Transverse colon (tissue), 4 donors: Measurements from ENCODE around the gene RGP1.
A peak's percentile ranks its signal among the peaks of the same experiment; 100 is the strongest.

Experiments used
- POLR2AphosphoS5 ChIP-seq, 3 donors: sonication (generic); formaldehyde crosslinking; IDR thresholded peaks; one replicate each; pipeline ENCODE4 v1.6.1; 2016; ENCODE audit warnings: antibody characterized with exemption in 3 of 3
- TF ChIP-seq, protein P1 (sequence below), 5 experiments: fragments of 200-600 bp in 3 of 5; fragments of 450-650 bp in 2 of 5; sonication (generic) in 3 of 5; IDR thresholded peaks; 1 replicate in 2 of 5; 2 replicates in 3 of 5; pipeline ENCODE4 v1.5.1; 2016 to 2017; ENCODE audit warnings: antibody characterized with exemption in 5 of 5, inconsistent platforms in 3 of 5, mild to moderate bottlenecking in 2 of 5, moderate library complexity in 1 of 5

DNA sequence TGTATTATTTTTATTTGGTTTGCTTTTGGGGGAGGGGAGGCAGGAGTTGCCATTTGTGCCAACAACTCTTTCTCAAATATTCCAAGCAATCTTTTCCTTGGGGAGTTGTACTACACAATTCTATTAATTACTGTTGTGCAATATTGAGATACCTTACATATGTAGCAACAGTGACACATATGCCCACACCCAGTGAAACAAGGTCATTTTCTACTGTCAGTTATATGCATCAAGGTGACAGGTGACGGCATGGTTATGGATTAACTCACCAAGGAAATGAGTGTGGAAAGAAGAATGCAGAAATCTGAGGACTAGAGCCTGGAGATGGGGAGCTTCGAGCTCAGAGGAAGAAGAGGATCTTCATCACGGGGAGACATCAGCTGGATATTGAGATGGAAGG lies 22.9 kb downstream of the RGP1 start:
- TF ChIP-seq, protein P1, sequence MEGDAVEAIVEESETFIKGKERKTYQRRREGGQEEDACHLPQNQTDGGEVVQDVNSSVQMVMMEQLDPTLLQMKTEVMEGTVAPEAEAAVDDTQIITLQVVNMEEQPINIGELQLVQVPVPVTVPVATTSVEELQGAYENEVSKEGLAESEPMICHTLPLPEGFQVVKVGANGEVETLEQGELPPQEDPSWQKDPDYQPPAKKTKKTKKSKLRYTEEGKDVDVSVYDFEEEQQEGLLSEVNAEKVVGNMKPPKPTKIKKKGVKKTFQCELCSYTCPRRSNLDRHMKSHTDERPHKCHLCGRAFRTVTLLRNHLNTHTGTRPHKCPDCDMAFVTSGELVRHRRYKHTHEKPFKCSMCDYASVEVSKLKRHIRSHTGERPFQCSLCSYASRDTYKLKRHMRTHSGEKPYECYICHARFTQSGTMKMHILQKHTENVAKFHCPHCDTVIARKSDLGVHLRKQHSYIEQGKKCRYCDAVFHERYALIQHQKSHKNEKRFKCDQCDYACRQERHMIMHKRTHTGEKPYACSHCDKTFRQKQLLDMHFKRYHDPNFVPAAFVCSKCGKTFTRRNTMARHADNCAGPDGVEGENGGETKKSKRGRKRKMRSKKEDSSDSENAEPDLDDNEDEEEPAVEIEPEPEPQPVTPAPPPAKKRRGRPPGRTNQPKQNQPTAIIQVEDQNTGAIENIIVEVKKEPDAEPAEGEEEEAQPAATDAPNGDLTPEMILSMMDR (IDR thresholded peaks at IDR 0.05) = no peak
- peak in 2 of 3 donors; percentile 29 to 50 for TF ChIP-seq POLR2AphosphoS5 (IDR thresholded peaks at IDR 0.05)
